Neural crest cell (in vitro differentiated cells): ENCODE results near the gene LACTB. TPM values are rescaled to one million over a fixed set of nuclear protein-coding genes. Genes with fewer than 3 reads are reported as not detected.
A peak's percentile ranks its signal among the peaks of the same experiment; 100 is the strongest.

ENCODE experiments used
- DNase-seq: peaks from one replicate; pipeline ENCODE4 v3.0.0; 2021; ENCODE audit warnings: low read depth, mixed read lengths, low spot score
- H3K27ac Mint-ChIP-seq: one replicate; pipeline ENCODE4 v1.8.0; 2021; ENCODE audit warnings: mild to moderate bottlenecking, mixed read lengths; ENCODE audit not compliant: unreplicated experiment
- H3K27me3 Mint-ChIP-seq: 2 replicates; pipeline ENCODE4 v1.8.0; 2021; ENCODE audit warnings: low read depth, mild to moderate bottlenecking, mixed read lengths
- H3K36me3 Mint-ChIP-seq: 2 replicates; pipeline ENCODE4 v1.8.0; 2021; ENCODE audit warnings: low read depth, mild to moderate bottlenecking, mixed read lengths
- H3K4me1 Mint-ChIP-seq: 2 replicates; pipeline ENCODE4 v1.8.0; 2021; ENCODE audit warnings: mixed read lengths
- H3K4me3 Mint-ChIP-seq: one replicate; pipeline ENCODE4 v1.8.0; 2021; ENCODE audit warnings: mild to moderate bottlenecking, mixed read lengths
- H3K9me3 Mint-ChIP-seq: 2 replicates; pipeline ENCODE4 v1.8.0; 2021; ENCODE audit warnings: mixed read lengths
- CTCF ChIP-seq: fragments of 200-600 bp; sonication (generic); conservative IDR thresholded peaks from 2 replicates; pipeline ENCODE4 v1.5.0; 2021; ENCODE audit warnings: antibody characterized with exemption, mild to moderate bottlenecking
- total RNA-seq: library from RNA; stranded (reverse); gene quantifications from 2 replicates; pipeline ENCODE4 v1.2.1, GENCODE V29; 2021

The LACTB gene
- total RNA-seq, 1 donor from 2014 or later = 7.0 TPM

- TF ChIP-seq CTCF = no peak
- H3K36me3 Mint-ChIP-seq = peaks cover 2% of the 10 kb centered on the region
Measured at GRCh38 chr15:63156086-63156710, 34.5 kb downstream of the LACTB start.

GRCh38 chr15:63156755-63157117 lies 35.1 kb downstream of the LACTB start:
- peak overlapping the region; percentile 97 for H3K27ac Mint-ChIP-seq
- peak overlapping the region; percentile 100 for H3K4me3 Mint-ChIP-seq
- peaks cover 30% of the 10 kb centered on the region for H3K4me1 Mint-ChIP-seq
- H3K9me3 Mint-ChIP-seq = no peaks in the 10 kb centered on the region
- no peaks in the 10 kb centered on the region for H3K27me3 Mint-ChIP-seq
- peak; percentile 11 for DNase-seq
- peaks cover 2% of the 10 kb centered on the region for H3K36me3 Mint-ChIP-seq
- TF ChIP-seq CTCF = no peak

More at GRCh38 chr15:63156086-63156710, 34.5 kb downstream of the LACTB start:
- H3K4me3 Mint-ChIP-seq = peak overlapping the region; percentile 100
- H3K9me3 Mint-ChIP-seq = no peaks in the 10 kb centered on the region
- no peak for DNase-seq
- peak overlapping the region; percentile 97 for H3K27ac Mint-ChIP-seq
- no peaks in the 10 kb centered on the region for H3K27me3 Mint-ChIP-seq
- H3K4me1 Mint-ChIP-seq = peaks cover 30% of the 10 kb centered on the region

- Mint-ChIP-seq H3K27ac (peak within 1 kb of the TSS; percentile 98), H3K4me1 (peaks cover 30% of the 10 kb centered on the region), H3K27me3 (no peaks in the 10 kb centered on the region), H3K4me3 (peak within 1 kb of the TSS; percentile 100), H3K9me3 (no peaks in the 10 kb centered on the region), H3K36me3 (peaks cover 2% of the 10 kb centered on the region)
- peak; percentile 81 for DNase-seq
- no peak for TF ChIP-seq CTCF
Measured at GRCh38 chr15:63157118-63157843, 35.6 kb downstream of the LACTB start, which contains the start of gene RPS27L. Gene RPS27L (minus strand): TSS chr15:63157477. CDS start chr15:63157405, 72 bp downstream.

- peaks cover 31% of the 10 kb centered on the region for H3K4me1 Mint-ChIP-seq
- H3K27me3 Mint-ChIP-seq = no peaks in the 10 kb centered on the region
- peak; percentile 27 for TF ChIP-seq CTCF
- peak overlapping the region; percentile 98 for H3K4me3 Mint-ChIP-seq
- peak overlapping the region; percentile 98 for H3K27ac Mint-ChIP-seq
- no peaks in the 10 kb centered on the region for H3K9me3 Mint-ChIP-seq
- peak; percentile 50 for DNase-seq
- H3K36me3 Mint-ChIP-seq = peaks cover 2% of the 10 kb centered on the region
Measured at GRCh38 chr15:63157891-63158431, 36.3 kb downstream of the LACTB start.

- Mint-ChIP-seq H3K9me3 (no peaks in the 10 kb centered on the region), H3K4me1 (peaks cover 21% of the 10 kb centered on the region), H3K36me3 (no peaks in the 10 kb centered on the region), H3K4me3 (peak overlapping the region; percentile 62), H3K27ac (no peak overlapping the region), H3K27me3 (no peaks in the 10 kb centered on the region)
- DNase-seq = no peak
- no peak for TF ChIP-seq CTCF
Measured at GRCh38 chr15:63160638-63161037, 39.0 kb downstream of the LACTB start.
